SJSA1 (cell line): ENCODE data around the gene HOXD10. TPM values are rescaled to one million over a fixed set of nuclear protein-coding genes. Genes with fewer than 3 reads are reported as not detected.

Experiments used
- total RNA-seq: library from RNA; depleted of rRNA; stranded (reverse); fragments of >200 nt; shearing (Covaris generic); gene quantifications from 2 replicates; pipeline ENCODE4 v1.2.3, GENCODE V29; 2014; rRNA removed

The HOXD10 gene
- total RNA-seq, 1 experiment from 2014 or later = not detected

Other genes with a start within 250 kb of the HOXD10 start
- gene LNPK, start 114.5 kb upstream of the HOXD10 start, total RNA-seq = 46.0 and 54.6 TPM in 2 replicates
- not detected in 2 replicates for gene EVX2, start 32.8 kb upstream of the HOXD10 start, total RNA-seq
- 0.06 and 0.50 TPM in 2 replicates for gene HOXD13, start 24.1 kb upstream of the HOXD10 start, total RNA-seq
- 0.13 TPM in 1 of 2 replicates, not detected in the other for gene HOXD12, start 17.0 kb upstream of the HOXD10 start, total RNA-seq
- gene HOXD11, start 9.5 kb upstream of the HOXD10 start, total RNA-seq = not detected in 2 replicates
- 1.8 TPM in 2 replicates for gene HOXD9, start 5.9 kb downstream of the HOXD10 start, total RNA-seq
- gene HOXD8, start 12.9 kb downstream of the HOXD10 start, total RNA-seq = 13.0 and 16.8 TPM in 2 replicates
- gene HOXD4, start 34.8 kb downstream of the HOXD10 start, total RNA-seq = 0.29 and 5.9 TPM in 2 replicates
- 0.66 and 1.1 TPM in 2 replicates for gene HOXD3, start 40.5 kb downstream of the HOXD10 start, total RNA-seq
- not detected in 2 replicates for gene HOXD1, start 71.9 kb downstream of the HOXD10 start, total RNA-seq
- 34.1 and 34.3 TPM in 2 replicates for gene MTX2, start 152.7 kb downstream of the HOXD10 start, total RNA-seq